ENCODE data around the gene PNMT. TPM values are rescaled to one million over a fixed set of nuclear protein-coding genes. Genes with fewer than 3 reads are reported as not detected.

The PNMT gene
- polyA plus RNA-seq, 2 donors = 1.8 to 2.2 TPM

DNA sequence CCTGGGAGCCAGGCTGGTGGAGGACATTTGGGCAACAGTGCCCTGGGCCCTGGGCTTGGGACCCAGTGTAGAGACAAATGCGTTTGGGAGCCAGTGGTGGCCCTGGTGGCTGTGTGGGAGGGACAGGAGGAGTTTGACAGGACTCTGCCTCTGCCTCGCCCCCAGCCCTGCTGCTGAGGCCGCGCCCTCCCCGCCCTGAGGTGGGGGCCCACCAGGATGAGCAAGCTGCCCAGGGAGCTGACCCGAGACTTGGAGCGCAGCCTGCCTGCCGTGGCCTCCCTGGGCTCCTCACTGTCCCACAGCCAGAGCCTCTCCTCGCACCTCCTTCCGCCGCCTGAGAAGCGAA, 15.0 kb upstream of the PNMT start:
- H3K27ac ChIP-seq (ENCODE audit: low read depth in 2 of 2, low read length in 1 of 2) = no peak overlapping the region
- H3K9me3 ChIP-seq (ENCODE audit: control insufficient read depth in 2 of 2, insufficient read depth in 1 of 2, low read depth in 1 of 2, low read length in 1 of 2) = no peaks in the 10 kb centered on the region
- WGBS, 2 donors = 80 to 81% methylated on average over 11 to 12 of the region's 12 CpGs
- peaks cover 3 to 5% of the 10 kb centered on the region in 2 donors for H3K4me1 ChIP-seq (ENCODE audit: control insufficient read depth in 2 of 2, insufficient read depth in 2 of 2, low read length in 1 of 2)
- peaks cover 0 to 12% of the 10 kb centered on the region in 2 donors for H3K36me3 ChIP-seq (ENCODE audit: control insufficient read depth in 2 of 2, insufficient read depth in 2 of 2, low read length in 1 of 2)
- H3K27me3 ChIP-seq (ENCODE audit: control insufficient read depth in 1 of 2, insufficient read depth in 2 of 2, low read length in 2 of 2) = no peaks in the 10 kb centered on the region
- H3K4me3 ChIP-seq (ENCODE audit: low read depth in 1 of 2, low read length in 2 of 2) = no peak overlapping the region

- Histone ChIP-seq H3K4me1 (ENCODE audit: control insufficient read depth in 2 of 2, insufficient read depth in 2 of 2, low read length in 1 of 2) (peaks cover 3 to 5% of the 10 kb centered on the region in 2 donors), H3K27ac (ENCODE audit: low read depth in 2 of 2, low read length in 1 of 2) (no peak overlapping the region)
- 65 to 71% methylated on average over 14 of the region's 14 CpGs for WGBS, 2 donors
These were observed 14.5 kb upstream of the PNMT start for GRCh38 chr17:39653662-39654331.

GRCh38 chr17:39655105-39655504, 13.1 kb upstream of the PNMT start:
- no peaks in the 10 kb centered on the region for H3K9me3 ChIP-seq (ENCODE audit: control insufficient read depth in 2 of 2, insufficient read depth in 1 of 2, low read depth in 1 of 2, low read length in 1 of 2)
- no peak overlapping the region for H3K27ac ChIP-seq (ENCODE audit: low read depth in 2 of 2, low read length in 1 of 2)
- peaks cover 1 to 26% of the 10 kb centered on the region in 2 donors for H3K36me3 ChIP-seq (ENCODE audit: control insufficient read depth in 2 of 2, insufficient read depth in 2 of 2, low read length in 1 of 2)
- no peaks in the 10 kb centered on the region for H3K27me3 ChIP-seq (ENCODE audit: control insufficient read depth in 1 of 2, insufficient read depth in 2 of 2, low read length in 2 of 2)
- H3K4me1 ChIP-seq (ENCODE audit: control insufficient read depth in 2 of 2, insufficient read depth in 2 of 2, low read length in 1 of 2) = peaks cover 3 to 6% of the 10 kb centered on the region in 2 donors
- WGBS, 2 donors = 85% methylated on average over 2 of the region's 2 CpGs
- H3K4me3 ChIP-seq (ENCODE audit: low read depth in 1 of 2, low read length in 2 of 2) = no peak overlapping the region

More at GRCh38 chr17:39653662-39654331, 14.5 kb upstream of the PNMT start:
- H3K27me3 ChIP-seq (ENCODE audit: control insufficient read depth in 1 of 2, insufficient read depth in 2 of 2, low read length in 2 of 2) = no peaks in the 10 kb centered on the region
- H3K4me3 ChIP-seq (ENCODE audit: low read depth in 1 of 2, low read length in 2 of 2) = no peak overlapping the region
- H3K36me3 ChIP-seq (ENCODE audit: control insufficient read depth in 2 of 2, insufficient read depth in 2 of 2, low read length in 1 of 2) = peaks cover 0 to 16% of the 10 kb centered on the region in 2 donors
- no peaks in the 10 kb centered on the region for H3K9me3 ChIP-seq (ENCODE audit: control insufficient read depth in 2 of 2, insufficient read depth in 1 of 2, low read depth in 1 of 2, low read length in 1 of 2)

- Histone ChIP-seq H3K9me3 (ENCODE audit: control insufficient read depth in 2 of 2, insufficient read depth in 1 of 2, low read depth in 1 of 2, low read length in 1 of 2) (no peaks in the 10 kb centered on the region), H3K4me3 (ENCODE audit: low read depth in 1 of 2, low read length in 2 of 2) (no peak overlapping the region), H3K36me3 (ENCODE audit: control insufficient read depth in 2 of 2, insufficient read depth in 2 of 2, low read length in 1 of 2) (peaks cover 3 to 42% of the 10 kb centered on the region in 2 donors), H3K27me3 (ENCODE audit: control insufficient read depth in 1 of 2, insufficient read depth in 2 of 2, low read length in 2 of 2) (no peaks in the 10 kb centered on the region), H3K4me1 (ENCODE audit: control insufficient read depth in 2 of 2, insufficient read depth in 2 of 2, low read length in 1 of 2) (peaks cover 3 to 20% of the 10 kb centered on the region in 2 donors), H3K27ac (ENCODE audit: low read depth in 2 of 2, low read length in 1 of 2) (no peak overlapping the region)
- WGBS, 2 donors = 95 to 96% methylated on average over 11 of the region's 11 CpGs
These were observed 9.9 kb upstream of the PNMT start for GRCh38 chr17:39658346-39658745.

- WGBS, 2 donors = 88 to 93% methylated on average over 3 of the region's 3 CpGs
- H3K9me3 ChIP-seq (ENCODE audit: control insufficient read depth in 2 of 2, insufficient read depth in 1 of 2, low read depth in 1 of 2, low read length in 1 of 2) = no peaks in the 10 kb centered on the region
- H3K27ac ChIP-seq (ENCODE audit: low read depth in 2 of 2, low read length in 1 of 2) = peak overlapping the region in 1 of 2 donors; percentile 41
- H3K4me3 ChIP-seq (ENCODE audit: low read depth in 1 of 2, low read length in 2 of 2) = no peak overlapping the region
- no peaks in the 10 kb centered on the region for H3K27me3 ChIP-seq (ENCODE audit: control insufficient read depth in 1 of 2, insufficient read depth in 2 of 2, low read length in 2 of 2)
- peaks cover 6 to 21% of the 10 kb centered on the region in 2 donors for H3K4me1 ChIP-seq (ENCODE audit: control insufficient read depth in 2 of 2, insufficient read depth in 2 of 2, low read length in 1 of 2)
- H3K36me3 ChIP-seq (ENCODE audit: control insufficient read depth in 2 of 2, insufficient read depth in 2 of 2, low read length in 1 of 2) = peaks cover 3 to 42% of the 10 kb centered on the region in 2 donors
These were observed 9.5 kb upstream of the PNMT start for GRCh38 chr17:39658760-39659159.

DNA sequence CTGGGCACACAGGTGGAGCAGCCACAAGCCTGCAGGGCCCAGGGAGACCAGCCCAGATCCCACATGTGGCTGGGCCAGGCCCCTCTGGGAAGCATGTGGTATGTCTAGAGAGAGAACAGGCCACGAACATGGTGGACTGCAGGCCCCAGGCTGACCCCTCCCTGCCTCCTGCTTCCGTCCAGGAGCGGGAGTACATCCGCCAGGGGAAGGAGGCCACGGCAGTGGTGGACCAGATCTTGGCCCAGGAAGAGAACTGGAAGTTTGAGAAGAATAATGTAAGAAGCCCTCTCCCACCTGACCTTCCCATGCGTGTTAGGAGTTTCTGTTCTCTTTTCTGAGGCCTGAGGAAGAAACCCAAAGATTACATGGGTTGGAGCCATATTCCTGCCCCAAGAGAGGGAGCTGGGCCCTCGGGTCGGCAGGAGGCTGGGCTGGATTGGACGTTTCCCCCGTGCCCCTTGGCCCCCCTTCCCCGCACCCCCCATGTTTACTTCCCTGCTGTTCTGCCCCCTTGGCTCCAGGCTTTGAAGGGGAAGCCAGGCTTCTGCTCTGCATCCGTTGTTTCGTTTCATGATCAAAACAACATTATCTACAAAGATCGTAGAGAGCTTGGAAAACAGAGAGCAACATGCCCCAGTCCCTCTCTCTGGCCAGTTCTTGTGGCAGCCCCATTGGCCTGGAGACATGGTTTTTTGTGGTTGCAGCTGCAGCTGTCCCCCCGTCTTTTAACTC, 8.8 kb upstream of the PNMT start:
- Histone ChIP-seq H3K4me3 (ENCODE audit: low read depth in 1 of 2, low read length in 2 of 2) (no peak overlapping the region), H3K36me3 (ENCODE audit: control insufficient read depth in 2 of 2, insufficient read depth in 2 of 2, low read length in 1 of 2) (peaks cover 3 to 44% of the 10 kb centered on the region in 2 donors), H3K27me3 (ENCODE audit: control insufficient read depth in 1 of 2, insufficient read depth in 2 of 2, low read length in 2 of 2) (no peaks in the 10 kb centered on the region), H3K4me1 (ENCODE audit: control insufficient read depth in 2 of 2, insufficient read depth in 2 of 2, low read length in 1 of 2) (peaks cover 7 to 26% of the 10 kb centered on the region in 2 donors), H3K27ac (ENCODE audit: low read depth in 2 of 2, low read length in 1 of 2) (peak overlapping the region; percentile 28 to 41), H3K9me3 (ENCODE audit: control insufficient read depth in 2 of 2, insufficient read depth in 1 of 2, low read depth in 1 of 2, low read length in 1 of 2) (no peaks in the 10 kb centered on the region)
- 56 to 65% methylated on average over 15 of the region's 15 CpGs for WGBS, 2 donors

- Histone ChIP-seq H3K4me3 (ENCODE audit: low read depth in 1 of 2, low read length in 2 of 2) (no peak overlapping the region), H3K27ac (ENCODE audit: low read depth in 2 of 2, low read length in 1 of 2) (peak overlapping the region in 1 of 2 donors; percentile 28), H3K27me3 (ENCODE audit: control insufficient read depth in 1 of 2, insufficient read depth in 2 of 2, low read length in 2 of 2) (no peaks in the 10 kb centered on the region), H3K4me1 (ENCODE audit: control insufficient read depth in 2 of 2, insufficient read depth in 2 of 2, low read length in 1 of 2) (peaks cover 7 to 29% of the 10 kb centered on the region in 2 donors), H3K9me3 (ENCODE audit: control insufficient read depth in 2 of 2, insufficient read depth in 1 of 2, low read depth in 1 of 2, low read length in 1 of 2) (no peaks in the 10 kb centered on the region), H3K36me3 (ENCODE audit: control insufficient read depth in 2 of 2, insufficient read depth in 2 of 2, low read length in 1 of 2) (peaks cover 3 to 44% of the 10 kb centered on the region in 2 donors)
- 75 to 90% methylated on average over 5 of the region's 5 CpGs for WGBS, 2 donors
These were observed 8.3 kb upstream of the PNMT start for GRCh38 chr17:39660011-39660360.

DNA sequence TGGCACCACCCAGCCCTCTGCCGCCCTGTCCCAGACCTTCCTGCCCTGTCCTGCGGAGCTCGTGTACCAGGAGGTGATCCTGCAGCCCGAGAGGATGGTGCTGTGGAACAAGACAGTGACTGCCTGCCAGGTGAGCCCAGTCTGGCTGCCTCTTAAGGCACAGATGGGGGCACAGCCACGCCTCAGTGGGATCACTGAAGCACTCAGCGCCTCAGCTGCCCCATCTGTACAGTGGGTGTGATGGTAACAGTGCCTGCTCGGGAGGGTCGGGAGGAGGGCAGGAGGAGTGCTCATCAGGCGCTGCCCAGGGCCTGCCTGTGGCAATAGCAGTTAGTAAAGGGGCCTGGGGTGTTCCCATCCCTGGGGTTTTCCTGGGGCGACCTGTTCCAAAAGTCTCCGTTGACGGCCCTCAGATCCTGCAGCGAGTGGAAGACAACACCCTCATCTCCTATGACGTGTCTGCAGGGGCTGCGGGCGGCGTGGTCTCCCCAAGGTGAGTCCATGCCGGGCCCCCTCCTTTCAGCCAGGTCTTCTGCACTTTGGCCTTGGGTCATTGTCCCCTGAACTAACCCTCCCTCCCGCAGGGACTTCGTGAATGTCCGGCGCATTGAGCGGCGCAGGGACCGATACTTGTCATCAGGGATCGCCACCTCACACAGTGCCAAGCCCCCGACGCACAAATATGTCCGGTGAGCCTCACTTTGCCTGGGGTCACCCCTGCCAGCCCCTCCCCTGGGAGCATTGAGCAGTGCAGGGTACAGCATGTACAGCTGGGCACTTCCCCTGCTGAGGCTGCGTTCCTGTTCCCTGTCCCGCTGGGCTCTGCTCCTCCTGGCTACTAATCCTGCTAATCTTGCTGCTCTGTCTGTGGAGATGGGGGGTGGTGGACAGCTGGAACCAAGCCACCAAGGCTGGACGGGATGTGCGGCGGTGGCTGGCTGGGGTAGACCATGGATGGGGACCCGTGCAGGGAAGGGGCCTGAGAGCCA, 7.6 kb upstream of the PNMT start:
- Histone ChIP-seq H3K36me3 (ENCODE audit: control insufficient read depth in 2 of 2, insufficient read depth in 2 of 2, low read length in 1 of 2) (peaks cover 3 to 44% of the 10 kb centered on the region in 2 donors), H3K4me1 (ENCODE audit: control insufficient read depth in 2 of 2, insufficient read depth in 2 of 2, low read length in 1 of 2) (peaks cover 7 to 29% of the 10 kb centered on the region in 2 donors), H3K4me3 (ENCODE audit: low read depth in 1 of 2, low read length in 2 of 2) (no peak overlapping the region), H3K9me3 (ENCODE audit: control insufficient read depth in 2 of 2, insufficient read depth in 1 of 2, low read depth in 1 of 2, low read length in 1 of 2) (no peaks in the 10 kb centered on the region), H3K27ac (ENCODE audit: low read depth in 2 of 2, low read length in 1 of 2) (peak overlapping the region; percentile 21 to 42), H3K27me3 (ENCODE audit: control insufficient read depth in 1 of 2, insufficient read depth in 2 of 2, low read length in 2 of 2) (no peaks in the 10 kb centered on the region)
- WGBS, 2 donors = 83 to 88% methylated on average over 35 of the region's 35 CpGs

All from esophagus (tissue), 2 donors.